ENCODE measurements around the gene HAUS7. TPM values are rescaled to one million over a fixed set of nuclear protein-coding genes. Genes with fewer than 3 reads are reported as not detected.

The HAUS7 gene
- total RNA-seq, 2 experiments from 2014 or later = 24.4 to 25.6 TPM

DNA sequence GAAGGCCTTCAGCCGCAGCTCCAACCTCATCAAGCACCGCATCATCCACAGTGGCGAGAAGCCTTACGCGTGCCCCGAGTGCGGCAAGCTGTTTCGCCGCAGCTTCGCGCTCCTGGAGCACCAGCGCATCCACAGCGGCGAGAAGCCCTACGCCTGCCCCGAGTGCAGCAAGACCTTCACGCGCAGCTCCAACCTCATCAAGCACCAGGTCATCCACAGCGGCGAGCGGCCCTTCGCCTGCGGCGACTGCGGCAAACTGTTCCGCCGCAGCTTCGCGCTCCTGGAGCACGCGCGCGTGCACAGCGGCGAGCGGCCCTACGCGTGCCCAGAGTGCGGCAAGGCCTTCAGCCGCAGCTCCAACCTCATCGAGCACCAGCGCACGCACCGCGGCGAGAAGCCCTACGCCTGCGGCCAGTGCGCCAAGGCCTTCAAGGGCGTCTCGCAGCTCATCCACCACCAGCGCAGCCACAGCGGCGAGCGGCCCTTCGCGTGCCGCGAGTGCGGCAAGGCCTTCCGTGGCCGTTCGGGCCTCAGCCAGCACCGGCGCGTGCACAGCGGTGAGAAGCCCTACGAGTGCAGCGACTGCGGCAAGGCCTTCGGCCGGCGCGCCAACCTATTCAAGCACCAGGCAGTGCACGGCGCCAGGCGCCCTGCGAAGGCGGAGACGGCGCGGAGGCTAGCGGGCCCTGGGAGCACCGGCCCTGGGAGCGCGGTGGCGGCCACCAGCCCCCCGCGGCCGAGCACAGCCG is 49.4 kb downstream of the HAUS7 start:
- no peak for ATAC-seq (ENCODE audit: poor library complexity)
- no peaks in the 10 kb centered on the region for H3K36me3 Mint-ChIP-seq (ENCODE audit: low read depth)

GRCh38 chrX:153417637-153418036 is 52.7 kb downstream of the HAUS7 start:
- Histone ChIP-seq H3K9me3 (ENCODE audit: control insufficient read depth in 1 of 2, insufficient read depth in 1 of 2, low read length in 2 of 2) (no peaks in the 10 kb centered on the region), H3K36me3 (ENCODE audit: insufficient read depth, low read length) (no peaks in the 10 kb centered on the region), H3K27me3 (ENCODE audit: control insufficient read depth in 1 of 2, insufficient read depth in 2 of 2, low read length in 2 of 2) (no peaks in the 10 kb centered on the region), H3K27ac (ENCODE audit: low read depth in 1 of 2, low read length in 2 of 2) (no peak overlapping the region), H3K4me3 (ENCODE audit: low read length) (no peak overlapping the region), H3K4me1 (ENCODE audit: insufficient read depth, low read length) (no peaks in the 10 kb centered on the region)
- Mint-ChIP-seq H3K9me3 (no peaks in the 10 kb centered on the region), H3K27me3 (no peaks in the 10 kb centered on the region), H3K4me1 (ENCODE audit: low read depth) (no peaks in the 10 kb centered on the region), H3K27ac (no peak overlapping the region), H3K36me3 (ENCODE audit: low read depth) (no peaks in the 10 kb centered on the region), H3K4me3 (no peak overlapping the region)
- ATAC-seq (ENCODE audit: poor library complexity) (no peak), DNase-seq (no peak)
- intact Hi-C loops (cut with DNase I, micrococcal nuclease) = no loop called here
- POLR2A ChIA-PET = no interaction called here
- TF ChIP-seq, protein P1, sequence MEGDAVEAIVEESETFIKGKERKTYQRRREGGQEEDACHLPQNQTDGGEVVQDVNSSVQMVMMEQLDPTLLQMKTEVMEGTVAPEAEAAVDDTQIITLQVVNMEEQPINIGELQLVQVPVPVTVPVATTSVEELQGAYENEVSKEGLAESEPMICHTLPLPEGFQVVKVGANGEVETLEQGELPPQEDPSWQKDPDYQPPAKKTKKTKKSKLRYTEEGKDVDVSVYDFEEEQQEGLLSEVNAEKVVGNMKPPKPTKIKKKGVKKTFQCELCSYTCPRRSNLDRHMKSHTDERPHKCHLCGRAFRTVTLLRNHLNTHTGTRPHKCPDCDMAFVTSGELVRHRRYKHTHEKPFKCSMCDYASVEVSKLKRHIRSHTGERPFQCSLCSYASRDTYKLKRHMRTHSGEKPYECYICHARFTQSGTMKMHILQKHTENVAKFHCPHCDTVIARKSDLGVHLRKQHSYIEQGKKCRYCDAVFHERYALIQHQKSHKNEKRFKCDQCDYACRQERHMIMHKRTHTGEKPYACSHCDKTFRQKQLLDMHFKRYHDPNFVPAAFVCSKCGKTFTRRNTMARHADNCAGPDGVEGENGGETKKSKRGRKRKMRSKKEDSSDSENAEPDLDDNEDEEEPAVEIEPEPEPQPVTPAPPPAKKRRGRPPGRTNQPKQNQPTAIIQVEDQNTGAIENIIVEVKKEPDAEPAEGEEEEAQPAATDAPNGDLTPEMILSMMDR (IDR thresholded peaks at IDR 0.05) = no peak
- CTCF ChIA-PET = no interaction called here

More for the DNA sequence above, 49.4 kb downstream of the HAUS7 start:
- ChIA-PET CTCF (no interaction called here), POLR2A (no interaction called here)
- Histone ChIP-seq H3K4me1 (ENCODE audit: insufficient read depth, low read length) (no peaks in the 10 kb centered on the region), H3K4me3 (ENCODE audit: low read length) (no peak overlapping the region), H3K27ac (ENCODE audit: low read depth in 1 of 2, low read length in 2 of 2) (no peak overlapping the region), H3K36me3 (ENCODE audit: insufficient read depth, low read length) (no peaks in the 10 kb centered on the region), H3K9me3 (ENCODE audit: control insufficient read depth in 1 of 2, insufficient read depth in 1 of 2, low read length in 2 of 2) (no peaks in the 10 kb centered on the region), H3K27me3 (ENCODE audit: control insufficient read depth in 1 of 2, insufficient read depth in 2 of 2, low read length in 2 of 2) (no peaks in the 10 kb centered on the region)
- H3K9me3 Mint-ChIP-seq = no peaks in the 10 kb centered on the region
- H3K4me1 Mint-ChIP-seq (ENCODE audit: low read depth) = no peaks in the 10 kb centered on the region
- H3K27me3 Mint-ChIP-seq = no peaks in the 10 kb centered on the region
- no peak for DNase-seq
- H3K27ac Mint-ChIP-seq = no peak overlapping the region
- no peak overlapping the region for H3K4me3 Mint-ChIP-seq
- intact Hi-C loops (cut with DNase I, micrococcal nuclease) = no loop called here
- TF ChIP-seq, protein P1 (IDR thresholded peaks at IDR 0.05) = no peak

GRCh38 chrX:153416781-153417450 is 53.5 kb downstream of the HAUS7 start:
- no peak overlapping the region for H3K4me3 Mint-ChIP-seq
- H3K27ac ChIP-seq (ENCODE audit: low read depth in 1 of 2, low read length in 2 of 2) = no peak overlapping the region
- H3K4me1 Mint-ChIP-seq (ENCODE audit: low read depth) = peaks cover 6% of the 10 kb centered on the region
- no peaks in the 10 kb centered on the region for H3K36me3 ChIP-seq (ENCODE audit: insufficient read depth, low read length)
- ATAC-seq (ENCODE audit: poor library complexity) = no peak
- no peaks in the 10 kb centered on the region for H3K36me3 Mint-ChIP-seq (ENCODE audit: low read depth)
- no peaks in the 10 kb centered on the region for H3K9me3 Mint-ChIP-seq
- no peaks in the 10 kb centered on the region for H3K9me3 ChIP-seq (ENCODE audit: control insufficient read depth in 1 of 2, insufficient read depth in 1 of 2, low read length in 2 of 2)
- H3K27ac Mint-ChIP-seq = no peak overlapping the region
- peaks cover 7% of the 10 kb centered on the region for H3K4me1 ChIP-seq (ENCODE audit: insufficient read depth, low read length)
- intact Hi-C loops (cut with DNase I, micrococcal nuclease) = no loop called here
- no peaks in the 10 kb centered on the region for H3K27me3 ChIP-seq (ENCODE audit: control insufficient read depth in 1 of 2, insufficient read depth in 2 of 2, low read length in 2 of 2)
- no peak overlapping the region for H3K4me3 ChIP-seq (ENCODE audit: low read length)
- POLR2A ChIA-PET = no interaction called here
- no peak for DNase-seq
- peaks cover 5% of the 10 kb centered on the region for H3K27me3 Mint-ChIP-seq
- CTCF ChIA-PET = no interaction called here
- TF ChIP-seq, protein P1 (IDR thresholded peaks at IDR 0.05) = no peak
